GM21825 (cell line): ENCODE measurements around the gene HS3ST3B1.

ENCODE experiments used
- ATAC-seq: cut with Tn5 transposase; IDR thresholded peaks from one replicate; pipeline ENCODE4 v1.9.1; 2021; ENCODE audit warnings: mild to moderate bottlenecking, moderate library complexity; ENCODE audit not compliant: unreplicated experiment

The HS3ST3B1 gene

GRCh38 chr17:14352136-14352535 lies 51.3 kb downstream of the HS3ST3B1 start:
- ATAC-seq: no peak

GRCh38 chr17:14353861-14354474 lies 53.1 kb downstream of the HS3ST3B1 start:
- no peak for ATAC-seq

GRCh38 chr17:14354807-14355206 lies 53.9 kb downstream of the HS3ST3B1 start:
- ATAC-seq: no peak

- ATAC-seq: no peak
Observed at GRCh38 chr17:14355556-14355955, 54.7 kb downstream of the HS3ST3B1 start.

GRCh38 chr17:14359163-14360020 lies 58.5 kb downstream of the HS3ST3B1 start:
- peak; percentile 92 for ATAC-seq

GRCh38 chr17:14360856-14361255 lies 60.0 kb downstream of the HS3ST3B1 start:
- no peak for ATAC-seq

GRCh38 chr17:14361470-14361869 lies 60.6 kb downstream of the HS3ST3B1 start:
- ATAC-seq: no peak

GRCh38 chr17:14361945-14362508 lies 61.1 kb downstream of the HS3ST3B1 start:
- ATAC-seq: no peak

- no peak for ATAC-seq
Observed at GRCh38 chr17:14366199-14366598, 65.3 kb downstream of the HS3ST3B1 start.

GRCh38 chr17:14372461-14372860 lies 71.6 kb downstream of the HS3ST3B1 start:
- no peak for ATAC-seq

- ATAC-seq: no peak
Observed at GRCh38 chr17:14372905-14373613, 72.2 kb downstream of the HS3ST3B1 start.

GRCh38 chr17:14373614-14374259 lies 72.9 kb downstream of the HS3ST3B1 start:
- ATAC-seq: no peak

GRCh38 chr17:14374268-14374667 lies 73.4 kb downstream of the HS3ST3B1 start:
- ATAC-seq: no peak

GRCh38 chr17:14376666-14377065 lies 75.8 kb downstream of the HS3ST3B1 start:
- no peak for ATAC-seq

- ATAC-seq: no peak
Observed at GRCh38 chr17:14381606-14382005, 80.7 kb downstream of the HS3ST3B1 start.

GRCh38 chr17:14387036-14387435 lies 86.2 kb downstream of the HS3ST3B1 start:
- ATAC-seq: no peak

GRCh38 chr17:14389681-14390080 lies 88.8 kb downstream of the HS3ST3B1 start:
- ATAC-seq: no peak

GRCh38 chr17:14393723-14394122 lies 92.8 kb downstream of the HS3ST3B1 start:
- ATAC-seq: no peak

GRCh38 chr17:14395255-14395654 lies 94.4 kb downstream of the HS3ST3B1 start:
- no peak for ATAC-seq

- ATAC-seq: no peak
Observed at GRCh38 chr17:14396547-14396946, 95.7 kb downstream of the HS3ST3B1 start.

GRCh38 chr17:14398766-14399165 lies 97.9 kb downstream of the HS3ST3B1 start:
- ATAC-seq: no peak
